Islet precursor cell (in vitro differentiated cells): ENCODE measurements around the gene ARL6IP4.

Experiments used
- DNase-seq: peaks from one replicate; pipeline ENCODE4 v3.0.0-alpha.2; 2018

ARL6IP4 gene

DNA sequence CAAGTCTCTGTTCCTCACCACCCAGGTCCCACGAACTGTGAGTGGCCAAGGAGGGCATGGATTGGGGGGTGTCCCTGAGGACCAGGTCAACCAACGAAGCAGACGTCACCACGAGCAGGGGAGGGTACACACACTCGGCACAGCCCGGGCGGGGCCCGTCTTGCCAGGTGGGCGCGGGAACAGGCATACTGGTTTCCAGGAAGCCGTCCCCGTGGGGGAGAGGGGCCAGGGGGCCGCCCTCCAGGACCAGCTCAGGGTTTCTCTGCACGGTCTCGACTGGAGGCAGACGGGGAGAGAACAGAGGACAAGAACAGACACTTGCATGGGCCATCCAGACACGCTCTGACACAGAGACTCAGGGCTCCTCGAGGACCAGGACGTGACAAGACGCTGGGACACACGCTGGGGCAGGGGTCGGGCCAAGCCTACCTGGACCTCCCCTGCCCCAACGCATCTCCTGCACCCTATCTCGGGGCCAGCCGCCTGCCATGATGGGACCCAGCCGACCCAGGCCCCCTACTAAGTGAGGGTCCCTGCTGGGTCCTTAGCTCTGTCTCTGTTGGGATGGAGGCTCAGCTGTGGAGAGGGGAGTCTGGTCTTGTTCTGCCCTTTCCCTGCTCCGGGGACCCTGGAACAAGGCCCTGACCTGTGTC lies 11.3 kb downstream of the ARL6IP4 start:
- no peak for DNase-seq

DNA sequence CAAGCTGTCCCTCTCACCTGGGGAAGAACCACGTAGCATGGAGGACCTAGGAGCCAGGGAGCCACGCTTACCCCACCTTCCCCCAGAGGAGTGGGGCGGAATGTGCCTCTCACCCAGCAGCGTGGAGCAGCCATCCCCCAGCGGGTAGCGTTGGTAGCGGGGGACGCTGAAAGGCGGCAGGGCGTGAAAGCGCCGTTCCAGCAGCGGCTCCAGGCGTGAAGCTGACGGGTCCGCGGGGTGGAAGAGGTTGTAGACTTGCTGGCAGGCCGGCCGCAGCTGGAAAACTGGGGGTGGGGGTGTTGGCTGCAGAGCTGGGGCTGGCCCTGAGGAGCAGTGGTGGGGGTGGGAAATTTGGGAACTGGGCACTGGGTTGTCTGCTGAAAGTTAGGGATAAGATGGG lies 11.9 kb downstream of the ARL6IP4 start:
- DNase-seq = no peak

DNA sequence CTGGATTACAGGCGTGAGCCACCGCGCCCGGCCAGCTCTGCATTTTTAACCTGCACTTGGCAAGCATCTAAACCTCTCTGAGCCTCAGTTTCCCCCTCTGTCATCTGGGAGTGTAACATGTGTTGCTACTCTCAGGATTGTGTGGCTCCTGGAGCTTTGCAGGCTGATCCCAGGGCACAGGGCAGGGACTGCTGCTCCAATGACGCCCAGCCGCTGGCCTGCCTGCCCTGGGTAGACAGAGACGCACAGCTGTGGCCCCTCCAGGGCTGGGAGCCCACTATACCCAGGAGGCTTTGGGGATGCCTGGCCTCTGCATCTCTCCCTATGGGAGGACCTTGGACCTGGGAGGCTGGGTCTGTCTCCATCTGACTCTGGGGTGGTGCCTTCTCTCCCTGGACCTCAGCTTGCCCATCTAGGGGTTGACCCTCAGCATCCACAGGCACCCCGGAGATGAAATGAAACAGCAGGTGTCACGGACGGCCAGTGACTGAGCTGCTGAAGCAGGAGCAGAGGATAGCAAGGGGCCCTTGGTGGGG lies 13.7 kb downstream of the ARL6IP4 start:
- no peak for DNase-seq

DNA sequence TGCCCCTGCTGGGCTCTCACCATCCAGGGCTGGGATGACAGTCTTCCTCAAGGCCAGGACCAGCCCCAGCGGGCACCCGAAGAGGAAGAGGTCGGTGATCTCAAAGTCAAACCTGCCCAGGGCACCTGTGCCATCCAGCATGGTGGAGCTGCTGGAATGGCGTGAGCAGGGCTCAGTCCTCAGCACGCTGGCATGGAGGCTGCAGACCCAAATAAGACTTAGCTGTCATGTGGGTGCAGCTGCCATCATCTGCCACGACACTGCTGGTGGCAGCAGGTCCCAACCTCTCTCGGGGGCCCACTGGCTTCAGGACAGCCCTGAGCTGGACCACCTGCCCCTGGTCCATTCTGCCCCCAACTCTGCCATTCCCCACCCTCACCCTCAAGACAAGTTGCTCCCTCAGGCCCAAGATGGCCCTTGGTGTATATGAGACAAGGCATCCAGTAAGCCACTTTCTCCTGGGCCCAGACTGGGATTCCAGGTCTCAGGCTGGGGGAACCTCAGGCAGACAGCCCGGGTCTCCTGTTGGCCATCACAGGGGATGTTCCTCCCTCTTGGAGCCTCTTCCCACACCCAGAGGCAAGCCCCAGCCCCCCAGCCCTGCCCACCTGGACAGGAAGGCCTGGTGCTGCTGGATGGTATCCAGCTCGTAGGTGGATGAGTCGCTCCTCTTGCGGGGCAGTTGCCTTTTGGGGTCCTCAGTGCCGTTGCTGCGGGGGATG lies 14.5 kb downstream of the ARL6IP4 start:
- DNase-seq = no peak

DNA sequence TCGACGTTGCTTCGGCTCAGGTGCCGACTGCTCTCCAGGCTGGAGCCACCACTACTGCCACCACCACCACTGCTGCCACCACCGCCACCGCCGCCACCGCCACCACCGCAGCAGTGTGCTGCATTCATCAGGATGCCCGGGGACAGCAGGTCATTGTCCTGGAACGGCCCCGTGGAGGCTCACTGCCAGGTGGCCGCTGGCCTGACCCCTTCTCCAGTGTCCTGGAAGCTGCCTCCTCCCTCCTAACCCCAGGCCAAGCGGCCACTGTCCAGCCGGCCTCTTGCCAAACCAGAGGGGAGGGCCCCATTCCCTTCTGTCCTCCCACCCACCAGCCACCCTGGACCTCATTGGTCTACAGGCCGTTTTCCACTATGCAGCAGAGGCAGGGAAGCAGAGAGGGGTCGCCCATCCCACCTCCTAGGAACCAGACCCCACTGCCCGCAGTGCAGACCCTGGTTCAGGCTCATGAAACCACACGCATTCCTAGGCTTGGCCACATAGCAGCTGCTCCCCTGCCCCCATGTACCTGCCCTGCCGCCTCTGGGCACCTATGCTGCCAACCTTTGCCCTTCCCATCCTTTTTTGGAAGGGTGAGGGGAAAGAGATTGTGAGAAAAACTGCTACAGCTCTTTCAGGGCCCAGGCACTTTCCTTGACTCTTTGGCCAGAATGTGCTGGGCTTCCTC lies 15.2 kb downstream of the ARL6IP4 start:
- no peak for DNase-seq

DNA sequence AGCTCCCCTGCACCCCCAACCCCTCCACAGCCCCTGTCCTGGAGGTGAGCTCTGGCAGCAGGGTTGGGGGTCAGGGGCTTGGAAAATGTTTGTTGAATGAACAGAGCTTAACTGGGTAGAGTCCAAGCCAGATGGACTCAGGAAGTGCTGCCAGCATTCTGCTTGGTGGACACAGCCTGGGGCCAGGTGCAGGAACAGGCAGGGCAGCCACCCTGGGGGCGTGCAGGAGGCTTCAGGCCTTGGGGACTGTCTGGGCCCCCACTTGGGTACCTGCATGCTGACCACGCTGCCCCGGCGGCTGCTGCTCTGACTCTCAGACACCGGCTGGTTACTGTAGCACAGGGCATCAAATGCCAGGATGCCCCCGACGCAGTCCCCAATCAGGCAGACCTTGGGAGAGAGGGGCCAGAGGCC lies 15.7 kb downstream of the ARL6IP4 start:
- no peak for DNase-seq

DNA sequence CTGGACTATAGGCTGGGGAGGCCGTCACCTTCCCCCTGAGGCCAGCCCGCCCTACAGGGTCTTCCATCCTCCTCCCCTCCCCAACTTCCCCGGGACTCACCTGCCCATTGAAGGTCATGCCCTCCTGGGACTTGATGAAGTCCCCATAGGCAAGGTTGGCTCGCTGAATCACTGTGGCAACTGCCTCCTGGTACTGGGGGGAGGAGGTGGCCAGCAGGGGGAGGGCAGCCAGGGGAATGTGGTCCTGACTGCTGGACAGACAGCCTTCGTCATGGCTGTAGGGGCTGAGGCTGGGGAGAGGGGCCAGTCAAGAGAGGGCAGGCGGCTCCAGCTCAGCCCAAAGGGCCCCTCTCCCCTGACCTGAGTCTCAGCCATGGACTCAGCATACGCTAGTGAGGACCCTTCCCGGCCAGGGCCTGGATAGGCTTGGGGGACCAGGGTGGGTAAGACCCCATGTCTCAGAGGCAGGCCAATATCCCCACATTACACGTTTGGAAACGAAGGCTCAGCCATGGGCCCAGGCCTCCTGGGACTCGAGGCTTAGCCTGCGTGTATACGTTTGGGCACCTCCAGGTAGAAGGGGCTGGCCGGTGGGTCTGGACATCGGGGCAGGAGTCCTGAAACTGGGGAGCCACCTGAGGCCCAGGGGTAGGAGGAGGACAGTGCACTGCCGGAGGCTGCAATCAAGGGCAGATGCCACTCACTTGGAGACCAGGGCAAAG lies 16.3 kb downstream of the ARL6IP4 start:
- DNase-seq = no peak

DNA sequence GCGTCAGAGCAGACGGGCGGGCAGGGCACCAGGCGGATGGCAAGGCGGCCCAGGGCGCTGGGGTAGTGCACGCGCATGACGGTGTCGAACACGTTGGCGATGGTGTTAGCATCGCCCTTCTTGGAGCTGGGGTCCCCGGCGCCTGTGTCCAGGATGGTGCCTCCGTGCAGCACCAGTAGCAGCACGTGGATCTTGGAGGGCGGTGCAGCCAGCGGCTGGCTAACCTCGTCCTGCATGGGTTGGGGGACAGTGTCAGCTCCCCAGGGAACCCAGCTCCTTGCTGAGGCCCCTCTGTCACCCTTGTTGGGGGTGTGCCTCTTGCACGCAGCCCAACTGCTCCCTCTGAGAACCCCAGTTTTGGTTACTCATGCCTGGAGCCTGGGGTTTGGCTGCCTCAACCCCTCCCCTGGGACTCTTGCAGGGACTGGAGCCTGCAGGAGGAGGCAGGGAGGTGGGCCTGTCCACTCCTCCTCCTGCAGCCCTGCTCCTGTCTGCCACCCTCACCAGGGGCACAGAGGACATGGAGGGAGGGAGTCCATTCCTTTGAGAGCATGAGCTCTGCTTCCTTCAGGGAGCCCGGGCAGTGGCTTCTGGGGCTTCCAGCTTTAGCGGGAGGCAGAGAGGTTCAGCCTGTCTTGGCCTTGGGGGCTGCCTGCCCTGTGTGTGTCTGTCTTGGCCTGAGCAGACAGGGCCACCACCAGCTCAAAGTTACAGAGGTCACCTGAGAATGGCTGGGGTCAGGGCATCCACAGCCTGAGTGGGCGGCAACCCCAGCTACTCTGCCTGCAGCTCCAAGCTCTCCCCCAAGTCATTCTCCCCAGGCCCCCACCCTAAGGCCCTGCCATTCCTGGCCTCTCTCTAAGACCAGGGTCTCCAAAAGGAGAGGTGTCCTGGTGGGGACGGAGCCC lies 17.1 kb downstream of the ARL6IP4 start:
- no peak for DNase-seq

DNA sequence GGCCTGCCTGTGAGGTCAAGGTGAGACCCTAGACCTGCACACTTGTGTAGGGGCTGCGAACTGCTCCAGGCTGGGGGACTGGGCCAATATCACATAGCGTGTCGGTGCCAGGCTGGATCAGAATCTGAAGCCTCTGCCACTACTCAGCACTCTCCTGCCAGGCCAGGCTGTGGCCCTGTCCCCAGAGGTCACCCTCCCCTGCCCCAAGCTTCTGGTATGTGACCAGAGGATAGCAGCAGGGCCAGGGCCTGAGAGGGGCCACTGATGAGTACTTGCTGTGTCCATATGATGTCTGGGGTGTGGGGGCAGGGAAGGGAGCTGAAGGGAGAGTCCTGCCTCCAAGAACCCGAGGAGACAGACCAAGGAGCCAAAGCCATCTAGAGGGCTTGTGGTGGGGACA lies 17.8 kb downstream of the ARL6IP4 start:
- DNase-seq = no peak

DNA sequence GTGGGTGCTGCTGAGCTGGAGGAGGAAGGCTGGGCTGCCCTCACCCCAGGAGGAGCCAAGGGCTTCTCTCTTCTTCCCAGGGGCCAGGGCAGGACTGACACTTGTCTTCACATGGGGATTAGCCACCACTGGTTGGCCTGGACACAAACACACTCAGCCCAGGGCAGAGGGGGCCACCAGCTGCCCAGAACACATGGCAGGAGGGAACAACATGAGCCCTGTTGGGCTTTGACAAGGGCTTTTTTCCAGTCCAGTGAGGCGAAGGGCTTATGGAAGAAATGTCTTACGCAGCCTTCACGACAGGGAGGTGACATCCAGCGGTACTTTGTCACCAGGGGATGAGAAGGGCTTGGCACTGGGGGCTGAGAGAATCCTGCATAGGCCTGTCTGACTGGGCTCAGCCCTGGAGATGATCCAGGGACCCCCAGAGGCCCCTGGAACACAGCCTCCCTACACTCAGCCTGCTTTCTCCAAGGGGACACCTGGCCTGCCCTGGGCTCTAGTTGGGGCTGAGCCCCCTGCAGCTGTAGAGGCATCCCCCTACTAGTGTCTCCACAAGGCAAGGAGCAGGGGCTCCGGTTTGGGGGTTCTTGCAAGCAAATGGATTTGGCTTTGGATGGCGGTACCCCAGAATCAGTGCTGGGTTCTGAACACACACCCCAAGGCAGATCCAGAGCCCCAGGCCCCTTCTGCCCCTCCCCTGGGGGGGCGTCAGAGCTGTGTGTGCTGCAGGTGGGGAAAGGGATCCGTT lies 18.9 kb downstream of the ARL6IP4 start:
- DNase-seq = no peak

DNA sequence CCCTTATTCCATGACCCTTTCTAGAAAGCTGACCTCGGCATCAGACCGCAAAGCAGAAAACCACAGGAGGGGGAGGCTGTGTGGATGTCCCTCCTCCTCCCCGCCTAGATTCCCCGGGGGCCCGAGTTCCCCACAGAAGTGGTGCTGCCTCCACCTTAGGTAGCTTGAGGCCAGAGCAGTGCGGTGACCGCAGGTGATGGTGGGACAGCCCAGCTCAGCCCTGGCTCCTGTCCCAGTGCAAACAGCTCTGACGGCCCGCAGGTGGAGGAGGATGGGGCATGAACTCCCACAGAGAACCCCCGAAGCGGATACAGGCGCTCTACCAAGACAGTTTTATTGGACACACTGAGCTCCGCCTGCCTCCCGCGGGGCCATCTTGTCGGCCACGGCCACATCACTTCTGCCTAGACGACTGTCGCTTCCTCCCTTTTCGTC lies 19.5 kb downstream of the ARL6IP4 start:
- no peak for DNase-seq

DNA sequence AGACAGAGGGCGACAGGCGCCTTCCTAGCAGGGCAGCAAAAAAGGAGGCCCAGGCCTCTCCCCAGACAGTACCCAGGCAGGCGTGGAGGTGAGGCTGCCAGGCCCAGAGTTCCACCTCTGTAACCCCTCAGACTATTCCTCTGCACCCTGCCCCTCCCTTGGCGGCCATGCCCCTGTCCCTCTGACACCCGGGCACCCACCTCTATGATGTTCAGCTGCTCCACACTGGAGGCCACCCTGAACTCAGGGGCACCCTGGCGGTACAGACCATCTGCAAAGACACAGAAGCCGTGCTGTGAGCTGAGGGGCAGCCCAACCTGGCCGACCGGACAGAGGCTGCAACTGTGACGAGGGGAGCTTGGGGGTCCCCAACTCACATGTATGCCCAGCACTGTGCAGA lies 20.1 kb downstream of the ARL6IP4 start:
- DNase-seq = no peak

DNA sequence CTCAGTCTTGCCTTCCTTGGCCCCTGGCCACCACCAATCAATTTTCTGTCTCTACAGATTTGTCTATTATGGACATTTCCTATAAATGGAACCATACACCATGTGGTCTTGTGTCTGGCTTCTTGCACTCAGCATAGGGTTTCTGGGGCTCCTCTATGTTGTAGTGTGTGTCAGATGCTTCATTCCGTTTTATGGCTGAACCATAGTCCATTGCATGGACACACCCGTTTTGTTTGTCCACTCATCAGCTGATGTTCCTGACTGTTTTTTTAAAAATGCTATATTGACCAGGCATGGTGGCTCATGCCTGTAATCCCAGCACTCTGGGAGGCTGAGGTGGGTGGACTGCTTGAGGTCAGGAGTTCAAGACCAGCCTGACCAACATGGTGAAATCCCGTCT lies 21.0 kb downstream of the ARL6IP4 start:
- no peak for DNase-seq

DNA sequence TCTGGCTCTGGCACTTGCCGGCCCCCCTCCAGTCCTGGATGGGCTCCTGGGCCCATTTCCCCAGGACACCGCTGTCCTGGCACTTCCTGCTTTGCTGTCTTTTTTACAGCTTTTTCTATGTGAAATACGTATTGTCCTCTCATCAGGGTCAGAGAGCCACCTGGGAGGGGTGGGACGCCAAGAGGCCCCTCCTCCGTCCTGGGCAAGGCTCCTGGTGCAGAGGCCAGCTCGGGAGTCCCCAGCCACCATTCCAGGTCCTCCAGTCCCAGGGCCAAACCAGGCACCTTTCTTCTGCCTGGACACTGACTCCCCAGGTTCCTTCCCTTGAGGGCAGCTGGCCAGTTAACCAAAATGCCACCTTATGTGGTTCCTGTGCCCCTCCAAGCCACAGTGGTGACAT lies 22.8 kb downstream of the ARL6IP4 start:
- DNase-seq = no peak

DNA sequence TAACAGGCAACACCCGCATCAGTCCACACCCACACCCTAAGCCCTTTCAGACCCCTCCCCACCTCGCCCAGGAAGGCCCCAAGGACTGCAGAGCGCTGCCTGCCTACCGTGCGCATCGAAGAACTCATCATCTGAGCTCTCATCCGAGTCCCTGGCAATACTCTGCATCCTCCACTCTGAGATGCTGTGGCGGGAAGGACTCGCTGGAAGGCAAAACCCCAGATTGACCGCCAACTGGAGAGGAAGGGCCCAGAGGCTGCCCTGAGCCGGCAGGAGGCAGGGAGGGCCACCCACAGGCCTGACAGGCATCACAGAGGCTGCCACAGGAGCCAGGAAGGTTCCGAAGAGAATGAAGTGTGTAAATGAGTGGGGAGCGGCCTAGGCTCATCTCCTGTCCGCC lies 23.8 kb downstream of the ARL6IP4 start:
- DNase-seq = no peak

DNA sequence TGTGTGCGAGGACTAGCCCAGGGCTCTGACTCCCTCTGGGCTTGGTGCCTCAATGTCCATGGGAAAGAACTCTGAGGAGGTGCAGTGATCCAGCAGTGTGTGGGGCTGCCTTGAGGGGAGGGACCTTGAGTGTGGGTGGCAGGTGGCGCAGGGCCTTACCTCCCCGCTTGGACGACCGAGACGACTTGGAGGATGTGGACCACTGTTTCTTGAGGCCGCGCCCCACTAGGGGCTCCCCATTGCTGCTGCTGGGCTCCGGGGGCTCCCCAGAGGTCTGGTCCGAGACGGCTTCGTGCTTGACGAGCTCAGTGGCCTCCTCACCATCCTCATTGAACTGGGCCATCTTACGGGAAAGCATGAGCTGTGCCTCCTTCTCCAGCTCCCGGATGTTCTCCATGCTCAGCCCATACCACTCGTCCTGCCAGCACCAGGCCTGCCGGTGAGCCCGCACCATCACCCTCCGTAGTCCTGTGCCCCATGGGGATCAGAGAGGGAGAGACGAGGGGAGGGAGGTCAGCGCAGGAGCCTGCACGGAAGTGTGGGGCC lies 24.7 kb downstream of the ARL6IP4 start:
- no peak for DNase-seq

DNA sequence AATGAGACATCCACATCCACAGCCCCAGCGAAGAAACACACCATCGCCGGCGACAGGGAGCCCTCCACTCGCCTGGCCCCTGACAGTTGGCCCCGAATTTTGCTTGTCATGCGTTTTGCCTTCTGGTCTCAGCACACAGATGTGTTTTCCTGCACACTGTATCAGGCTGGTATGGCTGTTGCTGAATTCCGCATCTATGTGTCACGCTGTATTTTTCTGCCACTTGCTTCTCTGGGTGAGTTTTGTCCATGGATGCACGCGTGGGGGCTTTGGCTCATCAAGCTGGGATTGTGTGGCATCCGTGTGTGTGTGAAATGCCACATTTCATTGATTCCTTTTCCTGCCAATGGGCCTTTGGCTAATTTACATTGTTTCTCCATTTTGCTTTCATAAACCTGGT lies 26.5 kb downstream of the ARL6IP4 start:
- DNase-seq = no peak

DNA sequence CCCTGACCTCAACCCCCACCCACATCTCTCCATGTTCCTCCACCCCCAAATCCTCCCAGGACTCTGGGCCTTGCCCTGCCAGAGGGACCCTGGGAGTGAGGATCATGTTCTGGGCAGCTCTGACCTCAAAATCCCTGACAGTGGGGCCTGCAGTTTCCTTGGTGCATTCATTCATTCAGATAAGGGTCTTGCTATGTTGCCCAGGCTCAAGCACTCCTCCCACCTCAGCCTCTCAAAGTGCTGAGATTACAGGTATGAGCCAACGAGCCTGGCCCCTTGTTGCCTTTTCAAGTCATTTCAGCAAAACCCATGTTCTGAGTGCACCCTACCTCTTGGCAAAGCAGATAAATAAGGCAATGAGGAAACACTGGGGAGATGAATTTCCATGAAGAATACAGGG lies 29.6 kb downstream of the ARL6IP4 start:
- no peak for DNase-seq

DNA sequence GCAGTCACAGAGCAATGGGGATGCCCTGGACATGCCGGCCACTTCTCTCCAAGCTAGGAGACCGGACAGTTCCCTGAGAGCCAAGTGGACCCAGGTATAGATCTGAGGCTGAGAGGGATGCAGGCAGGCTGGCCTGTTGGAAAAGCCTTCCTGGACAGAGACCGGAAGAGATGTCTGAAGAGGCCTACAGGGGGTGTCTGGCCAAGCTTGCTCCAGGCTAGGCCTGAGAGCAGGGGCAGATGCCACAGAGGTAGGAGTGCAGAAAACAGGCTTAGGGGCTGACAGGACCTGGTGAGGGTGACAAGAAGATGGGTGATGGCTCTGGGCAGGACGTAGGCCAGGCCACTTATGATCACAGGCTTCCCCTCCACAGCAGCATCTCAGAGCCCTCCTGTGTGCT lies 30.2 kb downstream of the ARL6IP4 start:
- no peak for DNase-seq

DNA sequence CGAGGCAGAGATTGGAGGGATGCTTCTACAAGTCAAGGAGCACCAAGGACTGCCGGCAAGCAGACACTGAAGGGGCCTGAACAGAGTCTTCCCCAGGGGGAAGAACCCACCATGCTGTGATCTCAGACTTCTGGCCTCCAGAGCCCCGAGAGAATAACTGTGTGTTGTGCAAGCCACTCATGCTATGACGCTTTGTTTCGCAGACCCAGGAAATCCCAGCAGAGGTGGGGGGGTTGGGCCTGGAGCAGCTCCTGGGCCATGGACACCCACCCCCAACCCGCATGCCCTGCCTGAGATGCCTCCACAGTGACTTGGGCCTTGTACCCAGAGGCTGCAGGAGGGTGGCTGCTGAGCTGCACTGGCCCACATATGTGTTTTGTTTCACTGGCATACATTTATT lies 31.2 kb downstream of the ARL6IP4 start:
- no peak for DNase-seq
